DMS53 (cell line): Measurements from ENCODE around the gene NPEPPS.
"Not testable (repeated sequence)": the region's sequence is repeated elsewhere in the genome, so short reads cannot be mapped to it uniquely, and the experiment has no call there.

ENCODE experiments used
- DNase-seq: peaks from one replicate; lab custom pipeline; 2025; lab: John Stamatoyannopoulos, UW

Gene NPEPPS

GRCh38 chr17:47560517-47561043, 29.7 kb downstream of the NPEPPS start:
- DNase-seq: not testable (repeated sequence)

- not testable (repeated sequence) for DNase-seq
These were observed 30.9 kb downstream of the NPEPPS start for GRCh38 chr17:47561698-47562405.

- not testable (repeated sequence) for DNase-seq
These were observed 31.4 kb downstream of the NPEPPS start for GRCh38 chr17:47562406-47562705.

- DNase-seq: not testable (repeated sequence)
These were observed 36.4 kb downstream of the NPEPPS start for GRCh38 chr17:47567261-47567660.

DNA sequence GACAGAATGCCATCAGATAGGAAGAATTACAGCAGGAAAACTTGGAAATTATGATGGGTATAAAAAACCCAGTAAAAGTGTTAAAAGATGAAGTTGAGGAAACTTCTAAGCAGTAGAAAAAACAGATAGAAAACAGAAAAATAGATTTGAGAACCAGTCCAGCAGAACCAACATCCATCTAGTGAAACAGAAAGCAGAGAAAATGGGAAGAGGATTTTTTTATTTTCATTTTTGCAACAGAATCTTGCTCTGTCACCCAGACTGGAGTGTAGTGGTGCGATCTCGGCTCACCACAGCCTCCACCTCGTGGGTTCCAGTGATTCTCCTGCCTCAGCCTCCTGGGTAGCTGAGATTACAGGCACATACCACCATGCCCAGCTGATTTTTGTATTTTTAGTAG, 41.7 kb downstream of the NPEPPS start:
- not testable (repeated sequence) for DNase-seq

- DNase-seq: peak; percentile 61
These were observed 51.5 kb downstream of the NPEPPS start for GRCh38 chr17:47582416-47582815.

- not testable (repeated sequence) for DNase-seq
These were observed 55.6 kb downstream of the NPEPPS start for GRCh38 chr17:47586378-47587055.

DNA sequence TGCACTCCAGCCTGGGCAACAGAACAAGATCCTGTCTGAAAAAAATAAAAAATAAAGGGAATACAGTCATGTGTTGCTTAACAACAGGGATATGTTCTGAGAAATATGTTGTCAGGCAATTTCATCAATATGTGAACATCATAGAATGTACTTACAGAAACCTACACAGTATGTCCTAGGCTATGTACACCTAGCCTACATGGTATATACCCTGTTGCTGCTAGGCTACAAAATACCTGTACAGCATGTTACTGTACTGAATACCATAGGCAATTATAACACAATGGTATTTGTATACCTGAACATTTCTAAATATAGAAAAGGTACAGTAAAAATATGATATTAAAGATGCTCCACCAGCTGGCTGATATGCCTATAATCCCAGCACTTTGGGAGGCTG, 62.6 kb downstream of the NPEPPS start:
- DNase-seq: not testable (repeated sequence)

DNA sequence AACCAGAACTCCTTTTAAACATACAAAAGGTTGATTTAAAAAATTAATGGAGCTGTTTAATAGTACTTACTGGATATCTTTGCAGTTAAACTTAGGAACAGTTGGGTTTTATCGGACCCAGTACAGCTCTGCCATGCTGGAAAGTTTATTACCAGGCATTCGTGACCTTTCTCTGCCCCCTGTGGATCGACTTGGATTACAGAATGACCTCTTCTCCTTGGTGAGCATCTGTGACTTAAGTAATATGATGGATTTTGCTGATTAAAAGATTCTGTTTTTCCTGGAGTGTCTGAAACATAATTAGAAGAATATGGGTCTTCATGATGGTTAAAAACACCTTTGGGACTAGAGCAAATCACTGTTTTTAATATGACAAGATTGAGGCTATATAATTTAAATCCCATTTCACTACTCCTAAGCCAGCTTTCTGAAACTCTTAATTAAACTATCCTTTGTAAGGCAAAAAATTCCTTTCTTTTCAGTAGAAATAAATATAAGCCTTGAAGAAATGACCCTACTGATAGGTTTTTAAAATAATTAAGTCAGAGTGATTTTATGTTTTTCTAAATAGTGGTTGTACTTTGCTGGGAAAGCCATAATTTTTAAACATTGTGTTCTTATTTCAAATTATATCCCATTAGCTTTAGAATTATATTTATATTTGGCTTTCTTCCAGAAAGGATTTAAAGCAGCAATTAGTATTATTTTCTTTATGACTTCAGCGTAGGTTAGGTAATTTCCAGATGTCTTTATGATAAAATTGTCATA, 73.1 kb downstream of the NPEPPS start:
- no peak for DNase-seq

GRCh38 chr17:47604598-47604927, 73.7 kb downstream of the NPEPPS start:
- DNase-seq: peak; percentile 88

DNA sequence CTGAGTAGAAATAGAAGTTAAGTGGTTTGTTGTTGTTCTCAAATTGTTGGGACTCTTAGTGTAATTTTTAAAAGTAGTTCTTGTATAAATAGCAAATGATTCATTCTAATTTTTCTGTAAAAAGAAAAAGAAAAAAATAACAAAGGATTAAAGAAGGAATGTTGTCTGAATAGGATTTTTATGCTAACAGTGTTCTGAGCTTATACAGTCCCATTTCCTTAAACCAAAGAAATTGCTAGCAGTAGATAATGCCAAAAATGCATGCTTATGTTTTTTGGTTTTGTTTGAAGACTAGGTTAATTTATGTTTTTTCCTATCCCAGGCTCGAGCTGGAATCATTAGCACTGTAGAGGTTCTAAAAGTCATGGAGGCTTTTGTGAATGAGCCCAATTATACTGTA, 74.1 kb downstream of the NPEPPS start:
- DNase-seq: no peak

DNA sequence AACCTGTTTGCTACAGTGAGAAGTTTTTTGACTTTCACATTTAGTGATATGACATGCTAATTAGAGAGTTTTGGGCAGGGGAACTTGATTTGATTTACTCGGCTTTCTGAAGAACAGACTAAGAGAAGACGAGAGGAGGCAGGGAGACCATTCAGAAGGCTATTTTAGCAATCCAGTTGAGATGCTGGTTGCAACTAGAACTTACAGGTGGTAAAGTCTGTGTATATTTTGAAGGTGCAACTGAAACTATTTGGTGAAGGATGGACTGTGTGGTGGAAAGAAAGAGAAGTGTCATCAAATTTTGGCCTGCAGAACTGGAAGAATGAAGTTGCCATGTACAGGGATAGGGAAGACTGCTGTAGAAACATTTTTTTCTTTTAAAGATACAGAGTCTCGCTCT, 76.6 kb downstream of the NPEPPS start:
- no peak for DNase-seq

GRCh38 chr17:47611372-47612350, 80.8 kb downstream of the NPEPPS start:
- DNase-seq: peak; percentile 51

- peak; percentile 84 for DNase-seq
These were observed 85.0 kb downstream of the NPEPPS start for GRCh38 chr17:47615766-47616424.

GRCh38 chr17:47618410-47618809, 87.5 kb downstream of the NPEPPS start:
- peak; percentile 52 for DNase-seq

DNA sequence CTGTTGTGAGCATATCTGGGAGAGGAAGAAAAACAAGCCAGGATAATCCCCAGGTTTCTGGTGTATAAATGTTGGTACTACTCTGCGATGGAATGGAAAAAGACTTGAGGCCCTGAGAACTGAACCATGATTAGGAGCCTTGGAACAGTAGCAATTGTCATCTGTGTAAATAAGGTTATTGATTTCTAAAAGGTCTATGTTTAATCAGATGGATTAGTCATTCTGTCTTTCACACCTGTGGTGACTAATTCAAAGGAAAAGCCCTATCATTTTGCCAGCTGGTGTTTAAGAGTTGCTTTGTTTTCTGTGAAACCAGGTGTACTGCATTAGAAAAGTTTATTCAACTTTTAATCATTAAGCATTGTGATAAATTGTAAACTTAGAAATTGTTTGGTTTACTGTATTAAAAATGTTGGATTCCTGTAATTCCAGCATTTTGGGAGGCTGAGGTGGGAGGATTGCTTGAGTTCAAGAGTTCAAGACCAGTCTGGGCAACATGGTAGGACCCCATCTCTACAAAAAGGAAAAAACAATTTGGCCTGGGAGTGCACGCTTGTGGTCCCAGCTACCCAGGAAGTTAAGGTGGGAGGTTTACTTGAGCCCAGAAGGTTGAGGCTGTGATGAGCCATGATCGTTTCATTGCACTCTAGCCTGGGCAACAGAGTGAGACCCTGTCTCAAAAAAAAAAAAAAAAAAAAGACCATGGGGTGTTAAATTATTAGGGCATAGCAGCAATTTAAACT, 89.8 kb downstream of the NPEPPS start:
- DNase-seq: peak; percentile 98

DNA sequence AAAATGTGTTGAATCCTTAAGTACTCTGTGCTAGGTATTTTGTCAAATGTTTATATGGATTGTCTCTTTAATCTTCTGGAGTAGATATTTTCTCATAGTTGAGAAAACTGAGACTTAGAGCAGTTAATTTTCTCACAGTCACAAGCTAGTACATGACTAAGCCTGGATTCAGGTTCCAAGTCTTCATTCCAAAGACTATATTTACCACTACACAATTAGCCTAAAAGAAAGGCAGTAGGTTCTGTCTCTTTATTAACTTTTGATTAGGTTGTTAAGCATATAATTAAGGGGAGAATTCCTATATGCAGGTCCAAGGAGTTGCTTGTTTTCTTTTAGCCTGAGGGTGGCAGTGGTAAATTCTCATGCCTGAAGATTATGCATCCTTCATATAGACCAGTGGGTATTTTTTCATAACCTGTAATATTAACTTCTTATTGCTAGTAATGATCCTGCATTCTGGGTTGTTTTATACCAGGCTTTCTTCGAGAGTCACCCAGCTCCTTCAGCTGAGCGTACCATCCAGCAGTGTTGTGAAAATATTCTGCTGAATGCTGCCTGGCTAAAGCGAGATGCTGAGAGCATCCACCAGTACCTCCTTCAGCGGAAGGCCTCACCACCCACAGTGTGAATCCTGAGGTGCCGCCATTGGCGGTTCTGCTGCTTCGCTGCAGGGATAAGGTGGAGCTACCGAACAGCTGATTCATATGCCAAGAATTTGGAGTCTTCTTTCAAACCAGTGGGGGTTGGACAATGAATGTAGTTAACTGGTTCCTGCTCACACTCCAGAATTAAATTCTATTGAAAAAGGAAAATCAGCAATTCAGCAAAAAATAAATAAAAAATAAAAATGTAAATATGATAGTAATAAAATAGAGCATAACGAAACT, 90.6 kb downstream of the NPEPPS start:
- DNase-seq: peak; percentile 75

GRCh38 chr17:47622180-47622549, 91.3 kb downstream of the NPEPPS start:
- DNase-seq: no peak

- no peak for DNase-seq
These were observed 93.8 kb downstream of the NPEPPS start for GRCh38 chr17:47624727-47625068.
